Loucy (cell line): Measurements from ENCODE around the gene PDGFC.

Source experiments
- EZH2phosphoT487 ChIP-seq: fragments of 200-600 bp; IDR thresholded peaks from 2 replicates; pipeline ENCODE4 v1.6.1; 2018; ENCODE audit warnings: antibody characterized with exemption, mild to moderate bottlenecking, moderate library complexity, borderline replicate concordance
- TF ChIP-seq, protein P1 (sequence below): fragments of 200-600 bp; sonication (generic); conservative IDR thresholded peaks from 2 replicates; pipeline ENCODE4 v1.5.1; 2014; ENCODE audit warnings: mild to moderate bottlenecking, antibody characterized with exemption, low read length

DNA sequence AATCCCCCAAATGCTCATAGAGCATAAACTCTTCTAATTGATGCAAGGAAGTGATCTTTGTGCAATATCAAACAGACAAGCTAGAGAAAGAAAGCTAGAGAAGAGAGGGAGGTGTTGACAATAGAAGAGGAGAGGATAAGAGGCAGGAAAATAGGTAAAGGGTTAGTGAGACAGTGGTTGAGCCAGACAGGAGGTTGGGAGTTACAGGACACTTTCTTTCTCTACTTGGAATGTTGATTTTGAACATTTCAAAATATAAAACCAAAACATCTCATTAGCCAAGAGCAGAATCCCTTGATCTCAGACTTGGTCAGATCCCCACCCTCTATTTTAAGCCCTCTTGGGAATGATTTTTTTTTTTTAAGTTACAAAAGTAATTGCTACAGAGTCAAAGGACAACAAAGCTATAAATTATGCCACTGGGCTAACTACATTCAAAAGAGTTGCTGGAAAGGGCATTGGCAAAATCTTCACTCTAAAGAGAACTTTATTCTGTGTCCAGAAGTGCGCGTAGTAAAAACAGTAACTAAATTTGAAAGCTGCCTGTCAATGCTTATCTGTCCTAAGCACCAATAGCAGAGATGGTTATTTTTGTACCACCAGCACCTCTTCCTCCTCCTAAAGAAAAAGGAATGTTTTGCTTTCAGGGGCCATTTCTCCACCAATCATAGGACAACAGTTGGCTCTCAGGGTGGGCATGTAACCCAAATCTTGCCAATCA, 133.8 kb downstream of the PDGFC start:
- TF ChIP-seq, protein P1, sequence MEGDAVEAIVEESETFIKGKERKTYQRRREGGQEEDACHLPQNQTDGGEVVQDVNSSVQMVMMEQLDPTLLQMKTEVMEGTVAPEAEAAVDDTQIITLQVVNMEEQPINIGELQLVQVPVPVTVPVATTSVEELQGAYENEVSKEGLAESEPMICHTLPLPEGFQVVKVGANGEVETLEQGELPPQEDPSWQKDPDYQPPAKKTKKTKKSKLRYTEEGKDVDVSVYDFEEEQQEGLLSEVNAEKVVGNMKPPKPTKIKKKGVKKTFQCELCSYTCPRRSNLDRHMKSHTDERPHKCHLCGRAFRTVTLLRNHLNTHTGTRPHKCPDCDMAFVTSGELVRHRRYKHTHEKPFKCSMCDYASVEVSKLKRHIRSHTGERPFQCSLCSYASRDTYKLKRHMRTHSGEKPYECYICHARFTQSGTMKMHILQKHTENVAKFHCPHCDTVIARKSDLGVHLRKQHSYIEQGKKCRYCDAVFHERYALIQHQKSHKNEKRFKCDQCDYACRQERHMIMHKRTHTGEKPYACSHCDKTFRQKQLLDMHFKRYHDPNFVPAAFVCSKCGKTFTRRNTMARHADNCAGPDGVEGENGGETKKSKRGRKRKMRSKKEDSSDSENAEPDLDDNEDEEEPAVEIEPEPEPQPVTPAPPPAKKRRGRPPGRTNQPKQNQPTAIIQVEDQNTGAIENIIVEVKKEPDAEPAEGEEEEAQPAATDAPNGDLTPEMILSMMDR = no peak
- TF ChIP-seq EZH2phosphoT487 = no peak
